Hepatocyte (in vitro differentiated cells): ENCODE data around the gene PRDM10. TPM values are rescaled to one million over a fixed set of nuclear protein-coding genes. Genes with fewer than 3 reads are reported as not detected.
A peak's percentile ranks its signal among the peaks of the same experiment; 100 is the strongest.

Source experiments
- DNase-seq: peaks from one replicate; pipeline ENCODE4 v3.0.0-alpha.2; 2016; ENCODE audit warnings: low spot score
- H2AFZ ChIP-seq: fragments of 200-600 bp; sonication (generic); 2 replicates; pipeline ENCODE4 v1.6.0; 2016; ENCODE audit warnings: antibody characterized with exemption, mild to moderate bottlenecking
- H3K27ac ChIP-seq: fragments of 200-600 bp; sonication (generic); 2 replicates; pipeline ENCODE4 v1.5.1; 2016; ENCODE audit warnings: mild to moderate bottlenecking
- H3K27me3 ChIP-seq: fragments of 200-600 bp; sonication (generic); 2 replicates; pipeline ENCODE4 v1.6.1; 2016
- H3K36me3 ChIP-seq: fragments of 200-600 bp; sonication (generic); replicated peaks from 2 replicates; pipeline ENCODE4 v1.5.1; 2016; ENCODE audit warnings: low read depth; ENCODE audit not compliant: insufficient read depth
- H3K4me1 ChIP-seq: fragments of 200-600 bp; sonication (generic); 2 replicates; pipeline ENCODE4 v1.5.1; 2016; ENCODE audit warnings: mild to moderate bottlenecking, moderate library complexity; ENCODE audit not compliant: insufficient read depth
- H3K4me2 ChIP-seq: fragments of 200-600 bp; sonication (generic); 2 replicates; pipeline ENCODE4 v1.6.0; 2016
- H3K4me3 ChIP-seq: fragments of 200-600 bp; sonication (generic); 2 replicates; pipeline ENCODE4 v1.5.1; 2016; ENCODE audit warnings: mild to moderate bottlenecking
- H3K79me2 ChIP-seq: fragments of 200-600 bp; sonication (generic); 2 replicates; pipeline ENCODE4 v1.6.0; 2017; ENCODE audit warnings: mild to moderate bottlenecking
- H3K9me2 ChIP-seq: fragments of 200-600 bp; sonication (generic); replicated peaks from 2 replicates; pipeline ENCODE4 v1.6.0; 2017; ENCODE audit warnings: mild to moderate bottlenecking; ENCODE audit not compliant: insufficient read depth
- H3K9me3 ChIP-seq: fragments of 200-600 bp; sonication (generic); 2 replicates; pipeline ENCODE4 v1.5.1; 2016; ENCODE audit warnings: low read depth, mild to moderate bottlenecking
- H4K20me1 ChIP-seq: fragments of 200-600 bp; sonication (generic); 2 replicates; pipeline ENCODE4 v1.6.0; 2016; ENCODE audit warnings: mild to moderate bottlenecking; ENCODE audit not compliant: insufficient read depth, poor library complexity, severe bottlenecking
- CTCF ChIP-seq: fragments of 200-600 bp; sonication (generic); IDR thresholded peaks from 2 replicates; pipeline ENCODE4 v1.5.1; 2016; ENCODE audit warnings: antibody characterized with exemption, mild to moderate bottlenecking; ENCODE audit not compliant: poor library complexity
- EZH2 ChIP-seq: fragments of 200-600 bp; sonication (generic); IDR thresholded peaks from 2 replicates; pipeline ENCODE4 v1.6.1; 2016; ENCODE audit warnings: antibody characterized with exemption, mild to moderate bottlenecking, borderline replicate concordance
- EZH2phosphoT487 ChIP-seq: fragments of 200-600 bp; sonication (generic); IDR thresholded peaks from one replicate; pipeline ENCODE4 v1.6.1; 2018; ENCODE audit warnings: antibody characterized with exemption, mild to moderate bottlenecking, low read depth, moderate library complexity; ENCODE audit not compliant: unreplicated experiment, severe bottlenecking
- WGBS: methylation state at CpG from one replicate; pipeline ENCODE4 v1.1.6; 2016; ENCODE audit warnings: low lambda C conversion rate; ENCODE audit errors: missing lambda C conversion rate; 5-methylcytosine and 5-hydroxymethylcytosine counted together
- polyA plus RNA-seq: library from polyadenylated mRNA; unstranded; fragments of >200 nt; fragmentation: Nextera tagmentation; extraction: Ambion mirVana; gene quantifications from 2 replicates; pipeline ENCODE4 v1.2.1, GENCODE V29; 2016
- total RNA-seq: library from RNA; depleted of rRNA; stranded (reverse); fragments of >200 nt; gene quantifications from 2 replicates; pipeline ENCODE4 v1.2.3, GENCODE V29; 2014

The PRDM10 gene
- total and polyA plus RNA-seq, 2 experiments from 2014 or later = 3.8 to 7.1 TPM

GRCh38 chr11:130008326-130008725 lies 5.7 kb upstream of the PRDM10 start:
- Histone ChIP-seq H3K27me3 (no peaks in the 10 kb centered on the region), H3K79me2 (no peaks in the 10 kb centered on the region), H3K4me3 (no peak overlapping the region), H3K4me2 (no peak overlapping the region), H3K9me2 (no peaks in the 10 kb centered on the region), H2AFZ (no peak overlapping the region), H3K9me3 (no peaks in the 10 kb centered on the region), H4K20me1 (no peaks in the 10 kb centered on the region), H3K4me1 (peaks cover 6% of the 10 kb centered on the region), H3K36me3 (no peaks in the 10 kb centered on the region), H3K27ac (no peak overlapping the region)
- no peak for TF ChIP-seq CTCF
- TF ChIP-seq EZH2phosphoT487 = no peak
- TF ChIP-seq EZH2 = no peak
- DNase-seq = no peak

GRCh38 chr11:130006929-130007328 lies 4.3 kb upstream of the PRDM10 start:
- Histone ChIP-seq H3K9me3 (no peaks in the 10 kb centered on the region), H3K9me2 (no peaks in the 10 kb centered on the region), H3K4me1 (peaks cover 6% of the 10 kb centered on the region), H3K27me3 (no peaks in the 10 kb centered on the region), H4K20me1 (no peaks in the 10 kb centered on the region), H2AFZ (no peak overlapping the region), H3K4me3 (no peak overlapping the region), H3K27ac (no peak overlapping the region), H3K79me2 (no peaks in the 10 kb centered on the region), H3K36me3 (no peaks in the 10 kb centered on the region), H3K4me2 (no peak overlapping the region)
- TF ChIP-seq CTCF = no peak
- TF ChIP-seq EZH2 = no peak
- TF ChIP-seq EZH2phosphoT487 = no peak
- WGBS = 95% methylated on average over 3 of the region's 3 CpGs
- no peak for DNase-seq

GRCh38 chr11:130003717-130004001 lies 1.0 kb upstream of the PRDM10 start:
- 7% methylated on average over 8 of the region's 8 CpGs for WGBS
- Histone ChIP-seq H3K4me3 (peak overlapping the region; percentile 39), H4K20me1 (no peaks in the 10 kb centered on the region), H3K9me2 (no peaks in the 10 kb centered on the region), H3K36me3 (no peaks in the 10 kb centered on the region), H3K4me2 (peak overlapping the region; percentile 80), H3K27ac (peak overlapping the region; percentile 99), H3K27me3 (no peaks in the 10 kb centered on the region), H3K9me3 (no peaks in the 10 kb centered on the region), H3K4me1 (peaks cover 16% of the 10 kb centered on the region), H3K79me2 (peaks cover 29% of the 10 kb centered on the region), H2AFZ (peak overlapping the region; percentile 5)
- DNase-seq = no peak
- TF ChIP-seq CTCF (no peak), EZH2 (no peak), EZH2phosphoT487 (no peak)
